HG02981 (cell line): ENCODE results near the gene WWC1.

Experiments
- ATAC-seq: cut with Tn5 transposase; IDR thresholded peaks from one replicate; pipeline ENCODE4 v1.9.1; 2021; ENCODE audit warnings: mild to moderate bottlenecking, moderate library complexity; ENCODE audit not compliant: unreplicated experiment

Gene WWC1

GRCh38 chr5:168291342-168291963, at the start of gene WWC1:
WWC1 (plus strand) TSS chr5:168291645; CDS start chr5:168292153, 508 bp downstream.
- ATAC-seq: peak; percentile 70

DNA sequence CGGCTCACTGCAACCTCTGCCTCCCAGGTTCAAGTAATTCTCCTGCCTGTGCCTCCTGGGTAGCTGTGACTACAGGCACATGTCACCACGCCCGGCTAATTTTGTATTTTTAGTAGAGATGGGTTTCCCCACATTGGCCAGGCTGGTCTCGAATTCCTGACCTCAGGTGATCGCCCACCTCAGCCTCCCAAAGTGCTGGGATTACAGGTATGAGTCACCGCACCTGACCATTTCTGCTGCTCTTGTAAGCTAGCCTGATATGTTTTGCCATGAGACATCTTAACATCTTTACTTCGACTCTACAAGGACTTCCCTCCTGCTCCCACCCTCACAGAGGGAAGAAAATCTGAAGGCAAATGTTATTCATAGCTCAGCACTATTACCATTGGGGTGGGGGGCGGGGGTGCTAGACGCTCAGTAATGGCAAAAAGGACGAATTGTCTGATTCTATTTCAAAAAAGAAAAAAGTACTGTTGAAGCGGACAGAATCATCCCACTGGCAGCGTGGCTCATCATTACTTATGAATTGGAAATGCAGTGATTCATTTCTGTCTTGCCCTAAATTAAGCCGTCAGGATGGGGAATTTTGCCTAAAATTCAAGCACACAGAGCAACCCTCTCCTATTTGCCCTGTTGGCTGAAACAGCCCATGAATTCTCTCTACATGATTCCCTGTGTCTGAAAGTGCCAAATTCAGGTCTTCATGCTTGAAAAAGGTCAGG, 46.4 kb upstream of the WWC1 start:
- no peak for ATAC-seq

GRCh38 chr5:168249923-168250322, 41.5 kb upstream of the WWC1 start:
- no peak for ATAC-seq

DNA sequence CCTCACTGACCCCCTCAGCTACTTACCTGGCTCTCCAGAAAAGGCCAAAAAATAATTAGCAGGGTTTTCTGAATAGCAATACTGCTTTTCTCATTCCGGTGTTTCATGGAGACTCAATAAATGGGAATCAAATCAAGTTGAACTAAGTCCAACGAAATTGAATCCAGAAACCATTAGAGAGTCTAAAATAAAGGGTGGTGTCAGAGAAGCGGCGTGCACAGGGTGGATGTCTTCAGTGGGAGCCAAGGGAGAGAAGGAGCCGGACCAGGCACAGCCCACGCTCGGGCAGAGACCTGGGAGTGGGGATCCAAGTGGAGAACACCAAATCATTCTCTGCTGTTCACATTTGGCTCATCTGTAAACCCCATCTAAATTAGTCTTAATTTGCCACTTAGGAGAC, 40.2 kb upstream of the WWC1 start:
- ATAC-seq: no peak

DNA sequence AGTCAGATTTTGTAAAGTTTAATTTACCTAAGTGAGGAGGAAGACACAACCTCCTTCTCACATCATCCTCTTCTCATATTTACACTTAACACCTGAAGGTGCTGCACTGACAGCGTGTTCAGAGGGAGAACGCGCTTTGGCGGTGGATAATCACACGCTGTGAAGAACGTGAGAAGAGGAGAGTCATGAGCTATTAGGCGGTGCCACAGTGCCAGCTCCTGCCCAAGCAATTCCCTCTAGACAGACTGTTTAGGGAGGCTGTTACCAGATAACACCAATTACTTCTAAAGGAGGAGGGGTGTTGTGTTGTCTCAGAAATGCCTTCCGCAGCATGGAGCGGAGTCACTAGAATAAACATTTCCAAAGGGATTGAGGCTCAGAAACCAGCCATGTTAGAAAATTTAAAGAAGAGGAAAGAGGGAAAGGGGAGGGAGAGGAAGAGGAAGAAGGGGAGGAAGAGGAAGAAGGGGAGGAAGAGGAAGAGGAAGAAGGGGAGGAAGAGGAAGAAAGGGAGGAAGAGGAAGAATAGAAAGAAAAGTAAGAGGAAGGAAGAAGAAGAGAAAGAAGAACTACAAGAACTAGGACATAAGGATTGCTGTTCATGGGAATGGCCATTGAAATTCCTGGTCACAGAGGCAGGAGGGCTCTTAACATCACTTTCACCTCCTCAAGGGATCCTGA, 37.3 kb upstream of the WWC1 start:
- no peak for ATAC-seq

- ATAC-seq: no peak
These were observed 30.9 kb upstream of the WWC1 start for GRCh38 chr5:168260353-168261226.

GRCh38 chr5:168261227-168261571, 30.2 kb upstream of the WWC1 start:
- ATAC-seq: no peak

DNA sequence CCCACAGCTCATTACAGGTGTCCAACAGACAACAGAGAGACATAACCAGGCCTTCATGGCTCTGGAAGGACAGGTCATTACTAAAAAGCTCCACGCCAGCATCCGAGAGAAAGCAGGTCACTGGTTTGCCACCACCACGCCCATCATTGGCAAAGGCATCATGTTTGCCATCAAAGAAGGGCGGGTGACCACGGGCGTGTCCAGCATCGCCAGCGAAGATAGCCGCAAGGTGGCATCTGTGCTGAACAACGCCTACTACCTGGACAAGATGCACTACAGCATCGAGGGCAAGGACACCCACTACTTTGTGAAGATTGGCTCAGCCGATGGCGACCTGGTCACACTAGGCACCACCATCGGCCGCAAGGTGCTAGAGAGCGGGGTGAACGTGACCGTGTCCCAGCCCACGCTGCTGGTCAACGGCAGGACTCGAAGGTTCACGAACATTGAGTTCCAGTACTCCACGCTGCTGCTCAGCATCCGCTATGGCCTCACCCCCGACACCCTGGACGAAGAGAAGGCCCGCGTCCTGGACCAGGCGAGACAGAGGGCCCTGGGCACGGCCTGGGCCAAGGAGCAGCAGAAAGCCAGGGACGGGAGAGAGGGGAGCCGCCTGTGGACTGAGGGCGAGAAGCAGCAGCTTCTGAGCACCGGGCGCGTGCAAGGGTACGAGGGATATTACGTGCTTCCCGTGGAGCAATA, 29.3 kb upstream of the WWC1 start:
- no peak for ATAC-seq

- no peak for ATAC-seq
These were observed 28.3 kb upstream of the WWC1 start for GRCh38 chr5:168263121-168263520.

DNA sequence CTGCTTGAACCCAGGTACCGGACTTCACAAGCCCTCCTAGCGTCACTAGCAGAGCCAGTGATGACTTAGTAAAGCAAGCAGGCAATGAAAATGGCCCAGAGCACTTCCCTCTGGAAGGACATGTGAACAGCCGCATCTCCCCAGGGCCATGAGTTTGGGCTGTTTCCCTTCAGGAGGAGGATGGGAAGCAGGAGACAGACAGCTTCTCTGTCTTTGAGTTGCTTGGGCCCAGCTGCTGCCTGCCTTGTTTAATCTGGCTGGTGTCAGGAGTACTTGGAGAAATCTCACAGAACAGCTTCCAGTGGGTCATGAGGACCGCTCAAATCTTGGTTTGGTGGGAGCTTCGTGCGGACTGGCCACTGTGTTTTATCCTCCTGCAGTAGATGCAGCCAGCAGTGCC, 25.4 kb upstream of the WWC1 start:
- ATAC-seq: no peak

DNA sequence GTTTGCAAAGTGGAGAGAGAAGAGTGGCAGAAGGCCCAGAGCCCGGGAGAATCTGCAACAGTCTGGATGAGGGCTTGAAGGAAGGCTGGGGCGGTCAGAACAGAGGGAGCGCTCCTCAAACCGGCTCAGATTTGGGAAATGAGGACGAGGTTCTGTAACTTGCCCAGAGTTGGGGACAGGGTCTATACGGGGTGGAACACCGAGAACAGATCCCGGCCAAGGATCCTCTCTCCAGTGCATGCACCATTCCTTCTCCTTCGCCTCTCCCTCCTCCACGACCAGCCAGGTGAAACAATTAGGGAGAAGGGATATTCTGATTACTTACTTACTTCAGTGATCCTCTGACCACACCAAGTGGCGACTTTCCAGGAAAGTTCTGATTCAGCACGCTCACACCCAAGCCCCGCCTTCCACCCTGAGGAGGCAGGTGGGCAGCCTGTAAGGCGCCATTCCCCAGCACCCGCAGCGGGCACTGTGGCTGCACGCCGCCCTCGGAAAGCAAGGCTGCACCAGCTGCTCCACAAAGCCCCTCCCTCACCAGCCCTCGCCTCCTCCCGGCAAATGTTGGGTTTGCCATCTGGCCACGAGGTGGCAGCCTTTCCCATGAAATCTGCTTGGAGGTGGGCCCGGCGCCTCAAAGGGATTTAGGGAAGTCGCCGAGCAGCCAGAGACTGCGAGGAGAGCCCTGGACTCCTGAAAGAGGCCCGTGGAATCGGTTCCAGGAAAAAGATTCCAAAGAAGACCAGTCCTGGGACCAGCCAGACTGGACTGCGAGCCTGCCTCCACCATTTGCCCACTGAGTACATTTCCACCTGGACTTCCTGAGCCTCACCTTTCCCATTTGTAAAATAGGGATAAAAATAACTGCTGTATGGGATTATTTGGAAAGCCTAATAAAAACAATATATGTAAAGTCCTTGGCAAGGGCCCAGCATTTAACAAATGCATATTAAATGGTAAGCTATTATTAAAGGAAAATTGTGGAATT, 22.2 kb upstream of the WWC1 start:
- peak; percentile 88 for ATAC-seq

GRCh38 chr5:168269937-168270330, 21.5 kb upstream of the WWC1 start:
- no peak for ATAC-seq

- ATAC-seq: no peak
These were observed 21.0 kb upstream of the WWC1 start for GRCh38 chr5:168270476-168270875.

DNA sequence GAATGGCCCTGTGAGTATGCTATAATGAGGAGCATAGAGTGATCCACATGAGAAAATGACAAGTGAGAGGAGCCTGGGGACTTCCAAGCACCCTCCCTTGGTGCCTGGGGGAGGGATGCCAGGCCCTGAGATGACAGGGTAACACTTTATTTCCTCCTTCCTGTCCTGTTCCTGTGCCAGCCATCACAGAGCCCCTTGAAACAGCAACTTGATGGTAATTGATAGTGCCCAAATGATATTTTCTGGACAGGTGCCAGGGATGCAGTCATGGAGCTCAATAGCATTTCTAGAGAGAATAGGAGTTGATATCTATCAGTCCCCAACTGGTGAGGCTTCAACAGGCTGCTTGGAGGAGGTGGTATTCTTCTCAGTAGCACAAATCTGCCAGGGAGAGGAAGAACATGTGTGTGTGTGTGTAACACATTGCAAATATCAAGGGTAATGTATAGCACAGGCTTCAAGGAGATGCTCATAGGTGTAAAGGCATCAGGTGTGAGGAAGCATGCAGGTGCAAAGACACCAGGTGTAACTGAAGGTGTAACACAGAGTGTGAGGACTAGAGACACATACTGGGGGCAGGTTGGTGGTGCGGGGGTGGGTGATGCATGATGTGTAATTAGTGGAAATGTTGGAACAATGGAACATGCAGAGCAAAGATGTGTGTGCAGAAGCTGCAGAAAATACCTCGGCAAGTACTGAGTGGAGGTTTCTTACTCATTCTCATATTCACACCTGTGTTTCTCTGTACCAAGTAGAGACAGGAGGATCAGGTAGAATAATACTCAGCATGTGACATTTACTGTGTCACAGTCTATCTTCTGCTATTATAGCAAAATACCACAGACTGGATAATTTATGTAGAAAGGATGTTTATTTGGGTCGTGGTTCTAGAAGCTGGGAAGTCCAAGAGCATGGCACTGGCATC, 18.1 kb upstream of the WWC1 start:
- ATAC-seq: no peak

DNA sequence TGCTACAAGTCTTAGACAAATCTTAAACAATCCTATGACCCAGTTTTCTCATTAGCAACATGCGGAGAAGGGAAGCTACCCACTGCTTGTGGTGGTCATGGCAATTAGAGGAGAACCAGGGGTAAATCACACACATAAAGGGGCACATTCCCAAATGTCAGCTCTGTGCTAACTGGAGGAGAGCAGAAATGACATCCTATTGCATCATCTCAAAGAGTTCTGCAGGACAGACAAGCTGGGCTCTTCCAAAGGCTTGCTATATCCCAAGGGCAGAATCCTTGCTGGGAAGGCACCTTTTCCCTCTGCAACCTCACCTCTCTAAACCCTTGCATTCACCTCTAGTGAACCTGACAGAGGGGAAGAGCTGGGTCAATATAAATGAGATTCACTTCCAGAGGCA, 17.0 kb upstream of the WWC1 start:
- no peak for ATAC-seq

- no peak for ATAC-seq
These were observed 15.5 kb upstream of the WWC1 start for GRCh38 chr5:168275940-168276339.

DNA sequence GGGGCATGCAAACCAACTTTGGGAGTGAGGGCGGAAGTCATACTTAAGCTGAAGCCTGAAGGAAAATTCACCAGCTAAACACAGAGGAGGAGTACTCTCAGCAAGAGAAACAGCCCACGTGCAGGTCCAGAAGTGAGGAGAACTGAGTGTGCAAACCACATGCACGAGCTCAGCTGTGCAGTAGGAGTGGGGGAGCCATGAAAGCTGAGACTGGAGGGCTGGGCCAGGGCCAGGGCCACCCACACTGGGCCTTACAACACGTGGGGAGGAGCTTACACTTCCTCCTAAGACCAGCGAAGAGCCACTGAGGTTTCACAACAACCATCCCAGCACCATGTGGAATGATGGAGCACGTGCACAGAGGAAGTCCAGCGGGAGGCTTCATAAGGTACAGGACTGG, 9.3 kb upstream of the WWC1 start:
- ATAC-seq: no peak

DNA sequence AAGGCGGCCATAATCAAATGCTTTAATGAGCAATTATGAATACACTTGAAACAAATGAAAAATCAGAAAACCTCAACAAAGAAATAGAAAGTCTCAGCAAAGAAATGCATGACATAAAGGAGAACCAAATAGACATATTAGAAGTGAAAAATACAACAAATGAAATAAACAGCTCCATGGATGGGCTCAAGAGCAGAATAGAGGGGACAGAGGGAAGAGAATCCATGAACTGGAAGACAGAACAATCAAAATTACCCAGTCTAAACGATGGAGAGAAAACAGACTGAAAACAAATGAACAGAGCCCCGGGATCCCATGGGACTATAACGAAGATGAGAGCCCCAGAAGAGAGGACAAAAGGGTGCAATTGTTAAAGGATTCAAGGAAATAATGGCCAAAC, 6.6 kb upstream of the WWC1 start:
- no peak for ATAC-seq
